Type B pancreatic cell (in vitro differentiated cells): ENCODE results near the gene SEMA7A. TPM values are rescaled to one million over a fixed set of nuclear protein-coding genes. Genes with fewer than 3 reads are reported as not detected.

Experiments used
- DNase-seq: peaks from one replicate; pipeline ENCODE4 v3.0.0; 2021; ENCODE audit warnings: mixed read lengths; ENCODE audit not compliant: unreplicated experiment; ENCODE audit errors: extremely low spot score
- H3K27ac Mint-ChIP-seq: 2 replicates; pipeline ENCODE4 v1.8.0; 2021; ENCODE audit warnings: mild to moderate bottlenecking, mixed read lengths
- H3K27me3 Mint-ChIP-seq: 2 replicates; pipeline ENCODE4 v1.8.0; 2021; ENCODE audit warnings: mixed read lengths
- H3K36me3 Mint-ChIP-seq: 2 replicates; pipeline ENCODE4 v1.8.0; 2021; ENCODE audit warnings: mixed read lengths
- H3K4me1 Mint-ChIP-seq: one replicate; pipeline ENCODE4 v1.8.0; 2021; ENCODE audit warnings: mixed read lengths; ENCODE audit not compliant: unreplicated experiment
- H3K4me3 Mint-ChIP-seq: 2 replicates; pipeline ENCODE4 v1.8.0; 2021; ENCODE audit warnings: mild to moderate bottlenecking, mixed read lengths
- H3K9me3 Mint-ChIP-seq: 2 replicates; pipeline ENCODE4 v1.8.0; 2021; ENCODE audit warnings: mixed read lengths
- total RNA-seq: library from RNA; stranded (reverse); gene quantifications from 2 replicates; pipeline ENCODE4 v1.2.1, GENCODE V29; 2021; ENCODE audit warnings: low replicate concordance
- TF ChIP-seq, protein P1 (sequence below): fragments of 200-600 bp; sonication (generic); conservative IDR thresholded peaks from 2 replicates; pipeline ENCODE4 v1.5.0; 2021; ENCODE audit warnings: antibody characterized with exemption, mild to moderate bottlenecking

SEMA7A gene
- total RNA-seq, 1 donor from 2014 or later, result 6.3 TPM

DNA sequence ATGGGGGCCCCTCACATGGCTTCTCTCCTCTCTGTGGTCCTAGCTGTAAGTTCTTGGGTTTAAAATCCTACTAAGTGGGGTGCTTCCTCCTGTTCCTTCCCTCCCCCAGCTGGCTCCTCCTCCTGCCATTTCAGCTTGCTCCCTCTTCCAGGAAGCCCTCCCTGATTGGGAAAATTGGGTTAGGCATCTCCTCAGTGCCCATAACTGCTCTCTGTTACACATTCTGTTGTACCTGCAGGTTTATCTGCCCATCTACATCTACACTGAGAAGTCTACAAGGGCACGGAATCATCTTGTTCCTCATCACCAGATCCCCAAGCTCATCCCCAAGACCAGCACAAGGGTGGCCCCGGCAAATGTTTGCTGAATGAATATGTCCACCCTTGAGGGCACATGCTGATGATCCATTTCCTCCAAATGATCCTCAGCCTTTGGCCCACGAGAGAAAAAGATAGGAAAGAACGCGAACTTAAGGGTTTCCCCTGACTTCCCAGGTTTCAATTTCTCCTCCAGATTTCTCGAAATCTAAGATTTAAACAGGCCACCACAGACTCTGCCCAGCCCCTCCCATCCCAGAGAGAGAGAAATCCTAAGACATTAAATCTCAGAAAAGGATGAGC lies 3.9 kb downstream of the SEMA7A start:
- TF ChIP-seq, protein P1, sequence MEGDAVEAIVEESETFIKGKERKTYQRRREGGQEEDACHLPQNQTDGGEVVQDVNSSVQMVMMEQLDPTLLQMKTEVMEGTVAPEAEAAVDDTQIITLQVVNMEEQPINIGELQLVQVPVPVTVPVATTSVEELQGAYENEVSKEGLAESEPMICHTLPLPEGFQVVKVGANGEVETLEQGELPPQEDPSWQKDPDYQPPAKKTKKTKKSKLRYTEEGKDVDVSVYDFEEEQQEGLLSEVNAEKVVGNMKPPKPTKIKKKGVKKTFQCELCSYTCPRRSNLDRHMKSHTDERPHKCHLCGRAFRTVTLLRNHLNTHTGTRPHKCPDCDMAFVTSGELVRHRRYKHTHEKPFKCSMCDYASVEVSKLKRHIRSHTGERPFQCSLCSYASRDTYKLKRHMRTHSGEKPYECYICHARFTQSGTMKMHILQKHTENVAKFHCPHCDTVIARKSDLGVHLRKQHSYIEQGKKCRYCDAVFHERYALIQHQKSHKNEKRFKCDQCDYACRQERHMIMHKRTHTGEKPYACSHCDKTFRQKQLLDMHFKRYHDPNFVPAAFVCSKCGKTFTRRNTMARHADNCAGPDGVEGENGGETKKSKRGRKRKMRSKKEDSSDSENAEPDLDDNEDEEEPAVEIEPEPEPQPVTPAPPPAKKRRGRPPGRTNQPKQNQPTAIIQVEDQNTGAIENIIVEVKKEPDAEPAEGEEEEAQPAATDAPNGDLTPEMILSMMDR, result no peak
- DNase-seq, result no peak
- peaks cover 26% of the 10 kb centered on the region for H3K27me3 Mint-ChIP-seq
- peak overlapping the region; percentile 15 for H3K4me3 Mint-ChIP-seq
- peaks cover 17% of the 10 kb centered on the region for H3K4me1 Mint-ChIP-seq
- H3K27ac Mint-ChIP-seq, result no peak overlapping the region
- H3K36me3 Mint-ChIP-seq, result no peaks in the 10 kb centered on the region
- H3K9me3 Mint-ChIP-seq, result no peaks in the 10 kb centered on the region

- H3K4me1 Mint-ChIP-seq, result peaks cover 11% of the 10 kb centered on the region
- H3K27ac Mint-ChIP-seq, result no peak overlapping the region
- TF ChIP-seq, protein P1, result no peak
These were observed 4.6 kb downstream of the SEMA7A start for GRCh38 chr15:74428970-74429780.

DNA sequence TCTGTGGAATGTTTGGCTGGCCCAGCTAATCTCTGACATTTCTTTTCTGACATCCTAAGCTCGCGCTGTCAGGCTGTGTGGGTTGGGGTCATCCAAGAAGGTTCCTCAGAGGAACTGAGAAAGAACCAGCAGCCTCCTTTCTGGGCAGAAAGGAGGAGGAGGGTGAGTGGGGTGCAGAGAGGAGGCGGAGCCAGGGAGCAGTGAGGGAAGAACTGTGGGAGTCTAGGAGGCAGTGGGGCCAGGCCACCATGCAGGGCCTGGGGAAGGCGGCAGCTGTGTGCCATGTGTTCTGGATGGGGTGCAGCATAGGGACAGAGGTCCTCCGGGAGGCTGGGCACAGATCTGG lies 5.3 kb downstream of the SEMA7A start:
- no peak for DNase-seq
- Mint-ChIP-seq H3K4me3 (no peak overlapping the region), H3K4me1 (peaks cover 13% of the 10 kb centered on the region), H3K27me3 (peaks cover 22% of the 10 kb centered on the region), H3K36me3 (no peaks in the 10 kb centered on the region), H3K9me3 (no peaks in the 10 kb centered on the region), H3K27ac (peak overlapping the region; percentile 43)
- TF ChIP-seq, protein P1, result no peak

More at GRCh38 chr15:74428970-74429780, 4.6 kb downstream of the SEMA7A start:
- peaks cover 22% of the 10 kb centered on the region for H3K27me3 Mint-ChIP-seq
- no peak overlapping the region for H3K4me3 Mint-ChIP-seq
- DNase-seq, result no peak
- H3K9me3 Mint-ChIP-seq, result no peaks in the 10 kb centered on the region
- H3K36me3 Mint-ChIP-seq, result no peaks in the 10 kb centered on the region

DNA sequence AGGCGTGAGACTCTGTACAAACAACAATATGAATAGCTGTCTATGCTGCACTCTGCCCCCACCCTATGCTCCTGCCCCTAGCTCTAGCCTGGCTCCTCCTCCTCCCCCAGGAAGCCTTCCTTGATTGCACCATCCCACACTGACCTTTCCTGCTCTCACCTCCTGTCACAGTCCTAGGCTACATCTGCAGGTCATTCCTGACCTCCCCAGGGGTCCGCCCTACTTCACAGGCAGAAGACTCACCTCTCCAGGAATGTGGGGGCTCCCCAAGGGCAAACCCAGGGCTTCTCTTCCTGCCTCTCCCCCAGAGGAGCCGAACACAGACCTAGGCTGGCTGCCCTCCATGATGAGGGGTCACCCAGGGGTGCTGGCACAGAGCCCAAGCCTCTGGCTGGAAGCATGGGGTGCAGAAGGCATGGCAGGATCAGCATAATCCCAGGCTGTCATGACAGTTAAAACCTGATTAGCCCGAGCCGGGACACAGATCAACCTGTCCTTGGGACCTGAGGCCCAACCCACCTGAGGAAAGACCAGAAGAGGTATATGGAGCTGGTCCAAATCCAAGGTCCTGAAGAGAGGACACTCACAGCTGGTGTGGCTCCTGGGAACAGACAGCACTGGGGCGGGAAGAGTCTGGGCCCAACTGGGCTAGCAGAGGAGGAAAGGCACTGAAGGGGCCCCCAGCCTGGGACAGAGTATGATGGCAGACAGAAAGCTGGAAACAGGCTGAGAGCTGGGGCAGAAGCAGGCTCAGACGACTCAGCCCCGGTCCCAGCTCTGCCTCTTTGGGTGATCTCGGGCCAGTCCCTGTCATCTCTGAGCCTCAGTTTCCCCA lies 5.9 kb downstream of the SEMA7A start:
- no peak for DNase-seq
- Mint-ChIP-seq H3K27ac (peak overlapping the region; percentile 43), H3K4me3 (no peak overlapping the region), H3K9me3 (no peaks in the 10 kb centered on the region), H3K36me3 (no peaks in the 10 kb centered on the region), H3K27me3 (peaks cover 22% of the 10 kb centered on the region), H3K4me1 (peaks cover 15% of the 10 kb centered on the region)
- TF ChIP-seq, protein P1, result no peak

- no peak for DNase-seq
- Mint-ChIP-seq H3K4me3 (no peak overlapping the region), H3K27ac (no peak overlapping the region), H3K9me3 (no peaks in the 10 kb centered on the region), H3K36me3 (no peaks in the 10 kb centered on the region), H3K27me3 (peaks cover 12% of the 10 kb centered on the region), H3K4me1 (peaks cover 17% of the 10 kb centered on the region)
- TF ChIP-seq, protein P1, result no peak
These were observed 7.1 kb downstream of the SEMA7A start for GRCh38 chr15:74426404-74427281.
